Suprapubic skin (tissue), 4 donors: Measurements from ENCODE around the gene CADM1.

Experiments used
- CTCF ChIP-seq, 2 donors: fragments of 200-600 bp in 1 of 2; fragments of 450-650 bp in 1 of 2; sonication (generic) in 1 of 2; IDR thresholded peaks; one replicate each; pipeline ENCODE4 v1.5.1; 2016 to 2019; ENCODE audit warnings: antibody characterized with exemption in 2 of 2, mild to moderate bottlenecking in 1 of 2, moderate library complexity in 1 of 2
- EP300 ChIP-seq: sonication (generic); formaldehyde crosslinking; IDR thresholded peaks from one replicate; pipeline ENCODE4 v1.6.1; 2017; ENCODE audit warnings: antibody characterized with exemption
- POLR2AphosphoS5 ChIP-seq, 3 donors: sonication (generic); formaldehyde crosslinking; IDR thresholded peaks; one replicate each; pipeline ENCODE4 v1.6.1; 2017; ENCODE audit warnings: antibody characterized with exemption in 3 of 3

GRCh38 chr11:115199481-115200069 lies 304.6 kb downstream of the CADM1 start:
- TF ChIP-seq POLR2AphosphoS5 (IDR thresholded peaks at IDR 0.05) (no peak), EP300 (no peak), CTCF (IDR thresholded peaks at IDR 0.05) (no peak)
